NCI-H774 (cell line): ENCODE data around the gene CYP2S1.
"Not testable (repeated sequence)": the region's sequence is repeated elsewhere in the genome, so short reads cannot be mapped to it uniquely, and the experiment has no call there.

ENCODE experiments used
- DNase-seq: peaks from one replicate; lab custom pipeline; 2025; lab: John Stamatoyannopoulos, UW

The CYP2S1 gene, protein sequence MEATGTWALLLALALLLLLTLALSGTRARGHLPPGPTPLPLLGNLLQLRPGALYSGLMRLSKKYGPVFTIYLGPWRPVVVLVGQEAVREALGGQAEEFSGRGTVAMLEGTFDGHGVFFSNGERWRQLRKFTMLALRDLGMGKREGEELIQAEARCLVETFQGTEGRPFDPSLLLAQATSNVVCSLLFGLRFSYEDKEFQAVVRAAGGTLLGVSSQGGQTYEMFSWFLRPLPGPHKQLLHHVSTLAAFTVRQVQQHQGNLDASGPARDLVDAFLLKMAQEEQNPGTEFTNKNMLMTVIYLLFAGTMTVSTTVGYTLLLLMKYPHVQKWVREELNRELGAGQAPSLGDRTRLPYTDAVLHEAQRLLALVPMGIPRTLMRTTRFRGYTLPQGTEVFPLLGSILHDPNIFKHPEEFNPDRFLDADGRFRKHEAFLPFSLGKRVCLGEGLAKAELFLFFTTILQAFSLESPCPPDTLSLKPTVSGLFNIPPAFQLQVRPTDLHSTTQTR

DNA sequence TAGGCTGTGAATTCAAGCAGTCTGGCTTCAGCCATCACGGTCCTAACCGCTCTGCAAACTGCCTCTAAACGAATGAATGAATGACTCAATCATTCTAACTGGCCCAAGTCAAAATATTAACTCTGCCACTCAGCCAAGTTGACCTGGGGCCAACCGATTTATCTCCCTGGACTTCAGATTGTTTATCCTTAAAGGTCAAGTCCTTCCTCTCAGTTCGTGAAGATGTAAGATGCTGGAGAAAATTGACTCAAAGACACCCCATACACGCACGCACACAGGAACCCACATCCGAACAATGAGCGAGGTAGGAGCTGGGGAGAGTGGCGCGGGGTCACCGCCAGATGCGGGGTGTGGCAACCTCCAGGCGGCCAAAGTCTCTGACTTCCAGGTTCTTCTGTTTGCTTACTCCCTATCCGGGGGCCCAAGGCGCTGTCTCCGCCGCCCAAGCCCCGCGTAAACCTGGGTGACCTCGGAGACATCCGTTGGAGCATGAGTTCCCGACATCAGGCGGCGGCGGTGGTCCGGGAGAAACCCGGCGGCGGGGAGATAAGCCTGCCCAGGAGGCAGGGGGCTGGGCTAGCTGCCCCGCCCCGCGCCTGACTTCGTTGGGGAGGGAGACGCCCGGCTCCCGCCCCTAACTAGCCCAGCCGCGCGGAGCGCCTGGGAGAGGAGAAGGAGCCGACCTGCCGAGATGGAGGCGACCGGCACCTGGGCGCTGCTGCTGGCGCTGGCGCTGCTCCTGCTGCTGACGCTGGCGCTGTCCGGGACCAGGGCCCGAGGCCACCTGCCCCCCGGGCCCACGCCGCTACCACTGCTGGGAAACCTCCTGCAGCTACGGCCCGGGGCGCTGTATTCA, at the start of gene CYP2S1:
Gene CYP2S1 (plus strand): TSS at position 646 of the 856 bp plus-strand sequence. CDS start 46 bp downstream, at position 692.
- DNase-seq: no peak

DNA sequence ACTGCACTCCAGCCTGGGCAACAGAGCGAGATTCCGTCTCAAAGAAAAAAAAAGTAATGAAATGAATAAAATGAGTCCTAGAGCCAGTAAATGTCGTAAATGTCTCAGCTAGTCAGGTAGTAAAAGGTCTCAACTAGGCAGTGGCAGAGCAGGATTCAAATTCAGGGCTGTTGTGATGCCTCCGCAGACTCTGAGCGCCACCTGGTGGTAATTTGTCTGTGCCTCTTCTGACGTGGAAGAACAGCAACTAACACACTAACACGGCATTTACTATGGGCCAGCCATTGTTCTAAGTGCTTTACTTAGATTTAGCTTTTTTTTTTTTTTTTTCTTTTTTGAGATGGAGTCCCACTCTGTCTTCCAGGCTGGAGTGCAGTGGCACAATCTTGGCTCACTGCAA, 48.6 kb upstream of the CYP2S1 start:
- peak; percentile 45 for DNase-seq

- DNase-seq: no peak
Measured at GRCh38 chr19:41149831-41150230, 43.2 kb upstream of the CYP2S1 start.

GRCh38 chr19:41150986-41151385, 42.0 kb upstream of the CYP2S1 start:
- not testable (repeated sequence) for DNase-seq

GRCh38 chr19:41154060-41154459, 39.0 kb upstream of the CYP2S1 start:
- DNase-seq: no peak

- no peak for DNase-seq
Measured at GRCh38 chr19:41156207-41156606, 36.8 kb upstream of the CYP2S1 start.

DNA sequence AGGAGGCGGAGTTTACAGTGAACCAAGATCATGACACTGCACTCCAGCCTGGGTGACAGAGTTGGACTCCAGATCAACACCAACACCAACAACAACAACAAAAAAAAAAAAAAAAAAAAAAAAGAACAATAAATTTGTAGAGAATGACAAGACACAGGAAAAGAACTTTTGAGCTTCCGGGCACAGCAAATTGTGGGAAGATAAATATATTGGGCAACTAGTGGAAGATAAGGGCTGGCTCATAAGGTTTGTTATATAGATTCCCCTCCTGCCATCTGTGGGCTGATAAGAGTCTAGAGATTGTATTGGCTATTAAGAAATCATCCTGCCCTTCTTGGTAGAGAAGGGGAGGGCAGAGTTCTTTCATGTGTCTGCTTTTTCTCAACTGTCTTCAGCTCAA, 33.1 kb upstream of the CYP2S1 start:
- no peak for DNase-seq

- no peak for DNase-seq
Measured at GRCh38 chr19:41161903-41162302, 31.1 kb upstream of the CYP2S1 start.

- no peak for DNase-seq
Measured at GRCh38 chr19:41166944-41167804, 25.8 kb upstream of the CYP2S1 start.

DNA sequence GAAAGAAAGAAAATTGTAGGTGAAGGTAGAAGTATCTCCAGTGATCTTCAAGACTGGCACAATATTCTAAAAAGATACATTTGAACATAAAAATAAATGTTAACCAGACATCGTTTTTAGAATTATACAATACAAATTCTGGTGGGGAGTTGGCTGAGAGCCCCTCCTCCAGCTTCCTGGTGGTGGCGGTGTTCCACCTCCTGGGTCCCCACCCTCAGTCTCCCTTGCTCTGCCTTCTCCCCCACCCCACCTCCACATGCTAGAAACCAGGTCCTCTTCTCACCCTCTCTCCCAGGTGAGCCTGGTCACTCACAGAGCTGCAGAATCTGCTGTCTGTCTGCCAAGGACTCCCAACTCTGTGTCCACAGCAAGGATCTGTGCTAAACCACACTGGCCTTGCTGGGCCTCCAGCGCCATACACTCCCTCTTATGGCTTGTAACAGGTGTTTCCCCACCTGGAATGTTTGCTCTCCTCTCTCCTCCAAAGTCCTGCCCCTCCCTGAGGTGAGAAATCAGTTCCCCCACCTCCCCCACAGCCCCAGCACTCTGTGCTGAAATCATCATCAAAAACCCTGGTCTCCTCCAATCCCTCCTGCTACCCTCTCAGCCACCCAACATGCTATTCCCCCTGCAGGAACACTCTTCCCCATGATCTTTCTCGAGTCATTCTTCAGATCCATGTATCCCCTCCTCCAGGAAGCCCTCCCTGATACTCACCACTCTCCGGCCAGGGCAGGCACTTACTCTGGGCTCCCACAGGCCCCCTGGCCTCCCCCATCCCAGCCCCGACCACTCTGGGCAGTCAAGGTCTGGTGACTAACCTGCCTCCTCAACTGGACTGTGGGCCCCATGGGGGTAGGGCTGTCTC, 20.5 kb upstream of the CYP2S1 start:
- no peak for DNase-seq

GRCh38 chr19:41174297-41174928, 18.6 kb upstream of the CYP2S1 start:
- no peak for DNase-seq

DNA sequence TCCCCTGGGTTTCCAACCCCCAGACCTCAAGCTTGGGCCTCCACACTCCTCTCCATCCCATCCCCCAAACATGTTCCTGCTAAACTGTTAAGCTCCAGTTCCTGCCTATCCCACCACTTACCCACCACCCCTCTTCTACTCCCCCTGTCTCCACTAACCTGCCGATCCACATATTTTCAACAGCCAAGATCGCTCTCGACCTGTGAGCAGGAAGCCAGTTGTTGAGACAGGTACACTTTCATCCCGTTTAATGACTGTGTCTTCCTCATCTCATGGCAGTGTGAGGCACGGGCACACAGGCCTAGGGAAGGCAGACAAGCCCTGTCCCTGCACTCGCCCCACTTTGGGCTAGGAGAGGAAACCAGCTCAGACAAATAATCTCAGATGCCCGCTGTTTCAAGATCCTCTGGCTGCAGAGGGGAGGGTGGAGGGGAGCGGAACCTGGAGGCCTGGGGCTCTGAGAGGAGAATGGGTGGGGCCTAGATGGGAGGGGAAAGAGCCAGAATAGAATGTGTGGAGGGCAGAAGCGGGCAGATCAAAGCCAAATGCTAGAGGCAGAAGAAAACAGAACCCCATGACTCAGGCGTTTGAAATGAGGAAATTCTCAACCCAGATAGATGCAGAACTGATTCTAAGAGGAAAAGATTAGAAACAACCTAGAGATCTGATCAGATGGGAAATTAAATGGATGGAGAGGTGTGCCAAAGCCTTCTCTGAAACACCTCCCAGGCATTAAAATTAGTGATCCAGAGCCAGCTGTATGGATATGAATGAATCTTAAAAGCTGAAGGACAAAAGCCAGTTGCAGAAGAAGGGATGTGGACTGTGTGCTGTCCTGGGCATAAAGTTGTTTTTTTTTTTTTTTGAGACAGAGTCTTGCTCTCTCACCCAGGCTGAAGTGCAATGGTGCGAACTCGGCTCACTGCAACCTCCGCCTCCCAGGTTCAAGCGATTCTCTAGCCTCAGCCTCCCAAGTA, 16.9 kb upstream of the CYP2S1 start:
- DNase-seq: no peak

- DNase-seq: not testable (repeated sequence)
Measured at GRCh38 chr19:41180173-41180572, 12.8 kb upstream of the CYP2S1 start.

DNA sequence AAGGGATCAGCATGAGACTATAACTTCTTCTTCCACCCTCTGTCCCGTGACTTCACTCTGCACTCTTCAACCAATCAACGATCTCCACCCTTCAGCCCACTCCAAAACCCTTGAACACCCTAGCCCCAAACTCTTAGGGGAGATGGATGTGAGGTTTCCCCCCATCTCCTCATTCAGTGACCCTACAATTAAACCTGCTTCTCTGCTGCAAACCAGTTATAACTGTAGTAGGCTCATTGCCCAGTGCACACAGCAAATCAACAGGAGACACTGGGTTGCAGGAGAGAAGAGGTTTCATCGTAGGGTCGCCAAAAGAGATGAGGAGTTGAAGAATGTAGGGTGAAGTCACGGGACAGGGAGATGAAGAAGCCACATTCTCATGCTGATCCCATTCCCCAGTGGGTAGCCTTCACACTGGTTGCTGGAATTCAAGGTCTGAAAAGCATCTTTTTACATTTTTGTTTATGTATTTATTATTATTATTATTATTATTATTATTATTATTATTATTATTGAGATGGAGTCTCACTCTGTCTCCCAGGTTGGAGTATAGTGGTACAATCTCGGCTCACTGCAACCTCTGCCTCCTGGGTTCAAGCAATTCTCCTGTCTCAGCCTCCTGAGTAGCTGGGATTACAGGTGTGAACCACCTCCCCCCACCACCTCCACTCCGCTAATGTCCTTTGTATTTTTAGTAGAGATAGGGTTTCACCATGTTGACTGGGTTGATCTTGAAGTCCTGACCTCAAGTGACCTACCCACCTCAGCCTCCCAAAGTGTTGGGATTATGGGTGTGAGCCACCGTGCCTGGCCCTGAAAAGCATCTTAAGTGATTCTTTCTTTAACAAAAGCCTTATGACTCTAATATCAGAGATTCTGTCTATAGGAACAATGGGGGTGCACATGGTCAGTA, 5.8 kb upstream of the CYP2S1 start:
- no peak for DNase-seq

DNA sequence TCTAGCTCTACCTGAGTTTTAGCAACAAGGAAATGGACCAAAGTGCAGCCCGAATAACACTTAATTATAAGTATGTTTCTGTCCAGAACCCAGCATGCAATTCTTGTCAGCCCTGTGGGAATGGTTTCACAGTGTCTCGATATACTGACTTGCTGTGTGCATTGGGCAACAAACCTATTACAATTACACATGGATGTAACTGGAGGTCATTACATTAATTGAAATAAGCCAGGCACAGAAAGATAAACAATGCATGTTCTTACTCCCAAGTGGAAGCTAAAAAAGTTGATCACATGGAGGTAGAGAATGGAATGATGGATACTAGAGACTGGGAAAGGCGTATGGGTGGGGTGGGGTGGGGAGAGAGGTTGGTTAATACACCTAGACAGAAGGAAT, 5.1 kb upstream of the CYP2S1 start:
- DNase-seq: no peak

- no peak for DNase-seq
Measured at GRCh38 chr19:41189425-41190065, 3.5 kb upstream of the CYP2S1 start.

DNA sequence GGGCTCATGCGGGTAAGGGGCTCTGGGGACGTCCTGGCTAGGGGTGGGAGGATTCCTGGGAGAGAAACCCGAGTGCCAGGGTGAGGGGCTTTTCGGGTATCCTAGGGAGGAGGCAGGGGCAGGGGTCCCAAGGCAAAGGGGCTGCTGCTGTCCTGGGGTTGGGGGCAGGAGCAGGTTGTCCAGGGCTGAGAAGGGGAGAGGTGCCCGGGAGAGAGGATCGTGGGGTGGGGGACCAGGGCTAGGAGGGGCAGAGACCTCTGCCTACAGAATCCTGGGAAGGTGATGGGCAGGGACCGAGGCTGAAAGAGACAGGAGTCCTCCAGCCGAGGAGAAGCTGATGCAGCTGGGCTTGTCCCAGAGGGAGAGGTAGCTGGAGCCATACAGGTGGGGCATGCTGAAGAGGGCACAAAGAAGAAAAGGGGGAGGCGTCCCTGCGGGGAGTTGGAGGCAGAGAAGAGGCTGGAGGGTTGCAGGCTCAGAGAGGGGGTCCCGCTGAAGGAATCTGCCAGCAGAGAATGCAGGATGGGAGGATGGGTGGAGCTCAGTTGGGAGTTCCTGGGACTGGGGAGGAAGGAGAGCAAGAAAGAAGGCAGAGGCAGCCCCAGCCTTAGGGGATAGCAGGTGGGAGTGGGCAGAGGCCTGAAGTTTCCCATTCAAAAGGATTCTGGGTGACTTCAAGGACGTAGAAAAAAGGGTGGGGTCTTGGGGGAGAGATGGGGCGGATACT, 574 bp downstream of the CYP2S1 start:
- DNase-seq: no peak
